HG02798 (cell line): ENCODE measurements around the gene KDM3A.
"Not testable (repeated sequence)": the region's sequence is repeated elsewhere in the genome, so short reads cannot be mapped to it uniquely, and the experiment has no call there.

ENCODE experiments used
- ATAC-seq: cut with Tn5 transposase; IDR thresholded peaks from one replicate; pipeline ENCODE4 v1.9.1; 2021; ENCODE audit warnings: mild to moderate bottlenecking; ENCODE audit not compliant: unreplicated experiment, poor library complexity

KDM3A gene

DNA sequence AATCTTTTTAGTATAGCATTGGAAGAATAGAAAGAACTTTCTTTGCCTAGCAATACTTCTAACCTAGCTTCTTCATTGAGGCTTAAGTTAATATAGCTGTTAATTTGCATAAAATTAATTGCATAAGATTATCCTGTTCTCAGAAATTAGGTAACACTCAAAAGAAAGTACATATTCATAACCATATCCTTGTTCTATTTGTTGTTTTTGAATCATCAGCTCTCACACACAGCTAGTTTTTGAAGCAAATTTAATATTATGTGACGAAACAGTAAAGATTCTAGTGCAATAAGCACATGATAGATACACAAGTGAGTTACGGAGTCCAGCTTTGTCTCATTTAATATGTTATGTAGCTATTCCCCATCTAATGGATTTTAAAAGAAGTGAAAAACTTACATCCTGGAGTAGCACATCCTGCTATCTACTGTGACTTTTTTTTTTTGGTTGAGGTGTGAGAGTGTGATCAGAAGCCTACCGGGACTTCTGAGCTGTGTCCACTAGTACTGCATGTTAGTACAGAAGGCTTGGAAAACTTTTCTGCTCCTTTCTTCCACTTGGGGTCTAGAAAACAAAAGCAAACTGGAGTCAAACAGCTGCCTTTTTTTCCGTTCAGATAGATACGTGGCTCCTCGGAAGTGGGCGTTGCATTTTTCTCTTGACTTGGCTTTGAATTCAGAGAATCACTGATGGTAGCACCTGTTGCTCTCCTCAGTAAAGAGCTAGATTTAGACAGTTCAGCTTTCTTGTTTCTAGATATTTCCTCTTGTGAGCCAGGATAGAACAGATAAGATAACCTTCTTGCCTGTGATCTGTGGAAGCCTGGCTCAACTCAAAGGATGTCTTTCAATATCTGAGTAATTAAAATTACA, 27.2 kb downstream of the KDM3A start:
- no peak for ATAC-seq

- no peak for ATAC-seq
Measured at GRCh38 chr2:86470890-86471289, 29.7 kb downstream of the KDM3A start.

GRCh38 chr2:86471637-86472036, 30.5 kb downstream of the KDM3A start:
- ATAC-seq, result no peak

DNA sequence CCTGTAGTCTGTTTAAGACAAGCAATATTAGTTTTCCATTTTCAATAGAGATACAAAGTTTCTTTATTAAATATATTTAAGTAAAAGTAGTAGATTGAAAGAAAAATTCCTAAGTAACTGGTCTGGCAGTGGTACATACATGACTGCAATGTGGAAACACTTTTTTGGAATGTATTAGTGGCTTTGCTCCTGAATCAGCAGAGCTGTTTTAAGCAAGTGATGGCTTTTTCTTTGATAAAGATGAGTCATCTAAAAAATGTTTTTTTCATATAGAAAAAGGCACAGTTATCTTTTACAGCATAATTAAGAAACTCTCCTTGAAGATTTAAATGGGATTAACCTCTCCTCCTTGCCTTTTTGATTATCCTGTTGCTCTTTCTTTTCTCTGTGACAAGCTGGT, 34.9 kb downstream of the KDM3A start:
- ATAC-seq, result no peak

DNA sequence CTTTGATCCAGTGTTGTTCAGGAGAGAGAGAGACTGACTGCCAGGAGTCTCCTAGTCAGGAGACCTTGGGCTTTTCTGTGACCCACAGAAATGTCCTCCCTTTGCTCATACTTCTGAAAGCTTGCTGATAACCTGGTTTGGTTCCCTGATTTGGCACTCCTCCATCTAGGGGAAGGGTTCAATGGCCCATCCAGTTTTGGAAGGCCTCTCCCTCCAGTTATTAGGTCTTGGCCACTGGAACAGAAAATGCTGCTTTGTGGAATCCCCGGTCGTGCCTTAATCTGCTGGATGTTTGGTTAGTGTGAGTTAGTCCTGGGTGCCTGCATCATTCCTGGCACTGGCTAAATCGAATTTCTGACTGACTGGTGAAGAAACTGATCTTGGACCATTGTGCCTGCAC, 35.7 kb downstream of the KDM3A start:
- no peak for ATAC-seq

- ATAC-seq, result no peak
Measured at GRCh38 chr2:86477349-86477748, 36.2 kb downstream of the KDM3A start.

DNA sequence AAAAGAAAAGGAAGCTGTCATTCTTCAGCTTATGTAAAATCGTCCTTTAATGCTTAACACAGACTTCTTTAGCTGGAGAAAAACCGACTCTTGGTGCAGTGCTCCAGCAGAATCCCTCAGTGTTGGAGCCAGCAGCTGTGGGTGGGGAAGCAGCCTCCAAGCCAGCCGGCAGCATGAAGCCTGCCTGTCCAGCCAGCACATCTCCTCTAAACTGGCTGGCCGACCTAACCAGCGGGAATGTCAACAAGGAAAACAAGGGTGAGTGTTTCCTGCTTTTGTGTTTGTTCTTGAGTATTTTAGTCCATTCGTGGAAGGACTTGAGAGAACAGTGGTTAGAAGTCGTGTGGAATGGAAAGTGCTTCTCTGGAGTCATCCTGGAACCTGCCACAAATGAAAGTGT, 38.9 kb downstream of the KDM3A start:
- ATAC-seq, result no peak

- ATAC-seq, result no peak
Measured at GRCh38 chr2:86482034-86482433, 40.9 kb downstream of the KDM3A start.

DNA sequence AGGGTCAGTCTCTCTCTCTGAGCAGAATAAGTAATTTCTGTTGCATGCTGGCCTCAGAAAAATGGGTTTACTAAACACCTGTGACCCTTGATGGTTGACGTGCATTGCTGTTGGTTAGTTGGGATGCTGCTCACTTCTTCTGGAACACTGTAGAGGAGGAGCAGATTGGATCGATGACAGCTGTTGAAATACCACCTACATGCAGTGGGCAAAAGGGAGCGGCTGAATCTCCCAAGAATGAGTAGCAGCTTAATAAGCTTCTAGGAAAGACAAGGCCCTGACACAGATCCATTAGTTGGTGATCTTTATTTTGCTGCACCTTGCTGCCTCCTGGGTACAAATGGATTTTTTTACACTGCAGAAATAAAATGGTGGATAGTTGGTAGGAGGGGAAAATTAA, 43.2 kb downstream of the KDM3A start:
- no peak for ATAC-seq

- ATAC-seq, result no peak
Measured at GRCh38 chr2:86485103-86485502, 43.9 kb downstream of the KDM3A start.

- no peak for ATAC-seq
Measured at GRCh38 chr2:86485802-86486201, 44.6 kb downstream of the KDM3A start.

DNA sequence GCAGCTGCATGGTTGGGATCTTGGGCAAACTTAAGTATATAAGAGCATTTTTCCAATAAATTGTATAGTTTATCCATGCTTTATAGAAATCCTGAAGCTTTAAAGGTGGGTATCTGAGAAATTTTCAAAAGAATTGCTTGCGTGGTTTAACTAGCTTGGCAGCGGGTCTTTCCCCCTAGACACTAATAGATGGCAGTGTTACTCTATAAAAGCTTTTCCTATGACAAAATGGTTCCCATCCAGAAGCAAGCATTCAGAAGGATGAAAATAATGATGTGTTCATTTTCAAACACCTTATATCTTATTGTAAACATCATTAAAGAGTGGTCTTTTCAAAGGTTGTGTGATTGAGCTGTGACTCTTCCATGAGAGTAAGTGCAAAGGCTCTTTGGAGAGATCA, 45.9 kb downstream of the KDM3A start:
- no peak for ATAC-seq

GRCh38 chr2:86488561-86489250, 47.5 kb downstream of the KDM3A start:
- ATAC-seq, result no peak

DNA sequence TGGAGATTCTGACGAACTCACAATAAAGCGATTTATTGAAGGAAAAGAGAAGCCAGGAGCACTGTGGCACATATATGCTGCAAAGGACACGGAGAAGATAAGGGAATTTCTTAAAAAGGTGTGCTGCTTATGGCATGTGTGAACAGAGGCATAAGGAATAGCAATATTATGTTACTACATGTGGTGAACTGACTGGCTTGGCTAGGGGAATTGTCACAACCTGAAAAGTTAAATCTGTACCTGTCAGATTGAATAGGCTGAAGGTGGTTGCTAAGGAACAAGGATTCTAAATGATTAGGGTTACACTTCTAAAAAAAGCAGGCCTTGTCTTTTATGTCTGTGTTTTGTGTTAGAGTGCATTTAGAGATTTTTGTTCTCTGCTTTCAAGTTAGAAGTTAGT, 48.4 kb downstream of the KDM3A start:
- ATAC-seq, result no peak

DNA sequence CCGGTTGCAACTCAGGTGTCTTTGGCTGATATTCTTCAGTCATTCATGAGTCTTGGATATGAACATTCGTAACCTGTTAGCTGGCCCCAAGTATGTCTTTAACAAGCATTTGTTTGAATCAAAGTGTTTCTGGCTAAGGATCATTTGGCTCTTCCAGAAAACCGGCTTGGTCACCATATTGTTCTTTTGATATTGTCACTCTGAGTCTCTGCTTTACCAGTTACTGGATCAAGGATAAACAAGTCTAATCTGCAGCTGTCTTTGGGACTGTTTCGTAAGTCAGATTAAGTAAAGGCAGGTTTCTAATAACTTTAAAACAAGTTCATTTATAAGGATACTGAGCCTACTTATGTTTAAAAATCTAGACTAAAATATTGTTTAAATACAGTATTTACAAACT, 49.1 kb downstream of the KDM3A start:
- ATAC-seq, result no peak

DNA sequence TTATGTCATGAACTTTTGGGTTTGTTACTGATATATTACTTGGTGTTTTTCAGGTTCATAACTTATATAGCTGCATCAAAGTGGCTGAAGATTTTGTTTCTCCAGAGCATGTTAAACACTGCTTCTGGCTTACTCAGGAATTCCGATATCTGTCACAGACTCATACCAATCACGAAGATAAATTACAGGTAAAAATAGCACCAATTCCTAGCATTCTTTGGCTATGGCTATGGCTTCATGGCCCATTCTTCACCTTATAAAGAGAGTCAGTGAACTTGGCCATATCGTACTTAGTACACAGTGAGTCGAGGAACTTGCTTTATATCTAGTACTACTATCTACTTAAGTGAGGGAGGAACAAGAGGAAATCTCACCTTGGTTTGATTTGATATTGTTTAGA, 49.9 kb downstream of the KDM3A start:
- no peak for ATAC-seq

DNA sequence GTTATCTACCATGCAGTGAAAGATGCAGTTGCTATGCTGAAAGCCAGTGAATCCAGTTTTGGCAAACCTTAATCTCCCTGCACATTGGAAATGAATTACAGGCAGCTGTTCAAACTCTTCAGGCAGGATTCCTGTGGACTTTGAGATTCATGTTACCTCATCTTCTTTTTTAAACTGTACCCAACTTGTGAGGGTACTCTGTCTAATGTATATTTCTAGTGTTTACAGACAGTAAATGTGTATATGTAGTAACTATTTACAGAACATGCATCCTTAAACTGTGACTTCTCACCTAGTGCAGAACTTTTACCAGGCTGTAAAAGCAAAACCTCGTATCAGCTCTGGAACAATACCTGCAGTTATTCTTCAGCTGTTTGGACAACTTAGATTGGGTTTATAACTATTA, 50.9 kb downstream of the KDM3A start:
- ATAC-seq, result no peak

DNA sequence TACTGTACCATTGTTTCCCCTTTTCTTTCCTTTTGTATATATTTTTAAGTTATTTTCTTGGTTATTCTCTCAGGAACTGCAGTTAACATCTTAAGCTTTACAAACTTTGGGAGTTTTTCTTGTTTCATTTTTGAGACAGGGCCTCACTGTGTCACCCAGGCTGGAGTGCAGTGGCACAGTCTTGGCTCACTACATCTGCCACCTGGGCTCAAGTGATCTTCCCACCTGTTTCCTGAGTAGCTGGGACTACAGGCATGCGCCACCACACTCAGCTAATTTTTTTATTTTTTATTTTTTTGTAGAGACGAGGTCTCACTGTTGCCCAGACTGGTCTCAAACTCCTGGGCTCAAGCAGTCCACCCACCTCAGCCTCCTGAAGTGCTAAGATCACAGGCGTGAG, 55.2 kb downstream of the KDM3A start:
- not testable (repeated sequence) for ATAC-seq

- ATAC-seq, result no peak
Measured at GRCh38 chr2:86498468-86499260, 57.5 kb downstream of the KDM3A start.

DNA sequence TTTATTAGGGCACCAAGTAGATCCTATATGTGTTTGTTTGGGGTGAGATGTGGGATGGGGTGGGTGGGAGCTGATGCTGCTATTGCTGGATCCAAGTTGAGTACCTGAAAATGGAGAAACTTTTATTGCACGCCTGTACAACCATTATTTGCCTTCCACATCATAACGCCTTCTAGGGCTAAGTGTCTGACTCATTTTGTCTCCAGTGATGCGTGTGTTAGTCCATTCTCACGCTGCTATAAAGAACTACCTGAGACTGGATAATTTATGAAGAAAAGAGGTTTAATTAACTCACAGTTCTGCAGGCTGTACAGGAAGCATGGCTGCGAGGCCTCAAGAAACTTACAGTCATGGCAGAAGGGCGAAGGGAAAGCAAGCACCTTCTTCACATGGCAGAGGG, 58.2 kb downstream of the KDM3A start:
- no peak for ATAC-seq
